ENCODE results near the gene RGS3. TPM values are rescaled to one million over a fixed set of nuclear protein-coding genes. Genes with fewer than 3 reads are reported as not detected.

Gene RGS3
- total RNA-seq, 1 donor from 2014 or later: 18.9 TPM

DNA sequence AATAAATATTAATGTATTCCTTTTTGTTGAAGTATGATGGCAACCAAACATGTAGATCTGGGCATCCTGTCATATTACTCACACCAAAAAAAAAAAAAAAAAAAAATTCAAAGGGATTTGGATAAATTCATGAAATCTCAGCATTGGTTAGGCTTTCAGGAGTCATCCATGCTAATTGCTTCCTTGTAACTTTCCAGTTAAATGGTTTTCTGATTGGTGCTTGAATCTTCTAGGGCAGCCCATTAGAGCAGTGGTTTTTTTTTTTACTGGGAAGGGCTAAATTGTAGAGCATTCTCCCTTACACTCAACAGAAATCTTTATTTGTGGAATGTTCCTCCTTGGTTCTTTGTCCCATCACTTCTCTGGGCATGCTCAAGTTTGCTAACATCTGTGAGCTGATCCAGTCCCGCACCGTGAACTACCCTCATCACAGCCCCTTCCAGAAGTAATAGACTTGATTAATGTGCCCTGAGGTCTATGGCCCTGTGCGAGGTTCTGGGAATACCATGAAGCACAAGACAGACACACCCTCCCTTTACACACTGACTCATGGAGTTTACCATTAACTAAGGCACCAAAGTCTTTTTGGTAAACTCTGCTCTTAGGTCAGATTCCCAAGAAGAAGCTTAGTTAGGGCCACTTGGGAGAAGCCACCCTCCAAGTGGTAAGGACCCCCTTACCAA, 56.0 kb downstream of the RGS3 start:
- Mint-ChIP-seq H3K9me3 (ENCODE audit: unreplicated experiment) (no peaks in the 10 kb centered on the region), H3K4me3 (ENCODE audit: unreplicated experiment) (no peak overlapping the region)
- no peak for DNase-seq

DNA sequence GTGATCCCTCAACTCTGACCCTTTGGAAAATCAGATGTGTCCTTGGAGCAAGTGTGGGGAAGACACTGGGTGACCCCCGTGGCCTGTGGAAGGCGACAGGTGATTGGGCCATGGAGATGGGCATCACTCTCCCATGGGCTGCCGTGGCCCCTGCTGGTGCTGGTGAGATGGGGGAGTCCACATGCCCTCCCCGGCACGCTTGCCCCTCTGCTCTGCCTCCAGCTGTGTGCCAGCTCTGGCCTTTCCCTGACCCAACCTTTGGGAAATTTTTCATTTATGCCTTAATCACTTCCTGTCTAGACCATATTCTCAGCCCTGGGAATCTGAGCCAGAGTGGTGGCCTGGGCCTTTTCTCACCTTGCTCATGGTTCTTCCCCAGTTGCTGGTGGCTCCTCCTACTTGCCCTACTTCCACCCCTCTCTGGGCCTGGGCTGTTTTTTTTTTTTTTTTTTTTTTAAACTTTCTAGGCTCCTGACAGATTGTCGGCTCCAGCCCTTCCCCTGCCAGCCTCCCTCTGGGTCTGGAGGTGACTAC, 56.6 kb downstream of the RGS3 start:
- no peaks in the 10 kb centered on the region for H3K36me3 Mint-ChIP-seq (ENCODE audit: unreplicated experiment)
- no peak overlapping the region for H3K4me3 Mint-ChIP-seq (ENCODE audit: unreplicated experiment)
- DNase-seq: no peak
- no peaks in the 10 kb centered on the region for H3K9me3 Mint-ChIP-seq (ENCODE audit: unreplicated experiment)
- TF ChIP-seq, protein P1, sequence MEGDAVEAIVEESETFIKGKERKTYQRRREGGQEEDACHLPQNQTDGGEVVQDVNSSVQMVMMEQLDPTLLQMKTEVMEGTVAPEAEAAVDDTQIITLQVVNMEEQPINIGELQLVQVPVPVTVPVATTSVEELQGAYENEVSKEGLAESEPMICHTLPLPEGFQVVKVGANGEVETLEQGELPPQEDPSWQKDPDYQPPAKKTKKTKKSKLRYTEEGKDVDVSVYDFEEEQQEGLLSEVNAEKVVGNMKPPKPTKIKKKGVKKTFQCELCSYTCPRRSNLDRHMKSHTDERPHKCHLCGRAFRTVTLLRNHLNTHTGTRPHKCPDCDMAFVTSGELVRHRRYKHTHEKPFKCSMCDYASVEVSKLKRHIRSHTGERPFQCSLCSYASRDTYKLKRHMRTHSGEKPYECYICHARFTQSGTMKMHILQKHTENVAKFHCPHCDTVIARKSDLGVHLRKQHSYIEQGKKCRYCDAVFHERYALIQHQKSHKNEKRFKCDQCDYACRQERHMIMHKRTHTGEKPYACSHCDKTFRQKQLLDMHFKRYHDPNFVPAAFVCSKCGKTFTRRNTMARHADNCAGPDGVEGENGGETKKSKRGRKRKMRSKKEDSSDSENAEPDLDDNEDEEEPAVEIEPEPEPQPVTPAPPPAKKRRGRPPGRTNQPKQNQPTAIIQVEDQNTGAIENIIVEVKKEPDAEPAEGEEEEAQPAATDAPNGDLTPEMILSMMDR (IDR thresholded peaks at IDR 0.05; ENCODE audit: partially characterized antibody, unreplicated experiment): no peak
- no peak overlapping the region for H3K27ac Mint-ChIP-seq (ENCODE audit: unreplicated experiment)
- peaks cover 11% of the 10 kb centered on the region for H3K4me1 Mint-ChIP-seq (ENCODE audit: low read depth, unreplicated experiment)
- H3K27me3 Mint-ChIP-seq (ENCODE audit: unreplicated experiment): peaks cover 7% of the 10 kb centered on the region

More for the DNA sequence above, 56.0 kb downstream of the RGS3 start:
- TF ChIP-seq, protein P1 (IDR thresholded peaks at IDR 0.05; ENCODE audit: partially characterized antibody, unreplicated experiment): no peak
- Mint-ChIP-seq H3K4me1 (ENCODE audit: low read depth, unreplicated experiment) (peaks cover 8% of the 10 kb centered on the region), H3K36me3 (ENCODE audit: unreplicated experiment) (no peaks in the 10 kb centered on the region), H3K27ac (ENCODE audit: unreplicated experiment) (no peak overlapping the region), H3K27me3 (ENCODE audit: unreplicated experiment) (peaks cover 5% of the 10 kb centered on the region)

DNA sequence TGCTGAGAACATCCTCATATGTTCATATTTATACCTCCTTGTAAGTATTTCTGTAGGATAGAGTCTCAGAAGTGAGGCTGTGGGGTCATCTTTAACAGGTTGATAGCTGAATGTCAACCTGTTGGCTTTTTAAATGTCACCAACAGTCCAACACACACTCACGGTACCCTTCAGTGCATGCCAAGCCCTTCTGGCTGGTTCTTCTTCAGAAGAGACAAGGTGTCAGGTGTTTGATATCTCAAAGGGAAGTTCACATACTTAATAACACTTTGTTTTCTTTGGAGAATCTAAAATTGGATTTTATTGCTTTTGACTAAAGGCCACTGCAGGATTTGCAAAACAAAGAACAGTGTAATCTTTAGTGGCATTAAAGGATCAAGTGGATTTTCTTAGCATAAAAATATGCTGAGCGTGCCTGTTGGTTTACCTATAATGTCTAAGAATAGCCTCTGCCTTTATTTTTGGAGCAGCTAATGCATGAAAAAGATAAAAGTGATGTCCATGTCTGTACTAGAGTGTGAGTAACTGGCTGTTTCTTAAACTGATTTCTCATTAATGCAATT, 58.2 kb downstream of the RGS3 start:
- TF ChIP-seq, protein P1 (IDR thresholded peaks at IDR 0.05; ENCODE audit: partially characterized antibody, unreplicated experiment): no peak
- H3K27me3 Mint-ChIP-seq (ENCODE audit: unreplicated experiment): peaks cover 5% of the 10 kb centered on the region
- no peak for DNase-seq
- H3K9me3 Mint-ChIP-seq (ENCODE audit: unreplicated experiment): no peaks in the 10 kb centered on the region
- no peaks in the 10 kb centered on the region for H3K36me3 Mint-ChIP-seq (ENCODE audit: unreplicated experiment)
- no peak overlapping the region for H3K27ac Mint-ChIP-seq (ENCODE audit: unreplicated experiment)
- peaks cover 14% of the 10 kb centered on the region for H3K4me1 Mint-ChIP-seq (ENCODE audit: low read depth, unreplicated experiment)
- H3K4me3 Mint-ChIP-seq (ENCODE audit: unreplicated experiment): no peak overlapping the region

DNA sequence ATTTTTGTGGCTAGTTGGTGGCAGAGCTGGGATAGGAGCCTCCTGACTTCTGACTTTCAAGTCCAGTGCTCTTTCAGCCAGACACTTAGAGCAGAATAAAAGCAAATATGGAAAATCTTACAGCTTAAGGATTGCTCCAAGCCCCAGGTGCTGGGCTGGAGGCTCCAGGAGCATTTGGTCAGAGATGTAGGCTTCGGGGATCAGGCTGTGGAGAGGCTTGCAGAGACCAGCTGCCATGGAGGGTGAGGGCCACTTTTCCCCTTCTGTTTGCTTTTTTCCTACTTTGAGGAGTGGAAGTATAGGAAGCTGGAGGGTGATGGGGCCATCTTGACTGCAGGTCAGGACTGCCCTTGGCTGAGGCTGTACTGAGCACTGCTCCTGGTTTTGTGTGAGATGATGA, 58.9 kb downstream of the RGS3 start:
- Mint-ChIP-seq H3K36me3 (ENCODE audit: unreplicated experiment) (no peaks in the 10 kb centered on the region), H3K9me3 (ENCODE audit: unreplicated experiment) (no peaks in the 10 kb centered on the region), H3K27me3 (ENCODE audit: unreplicated experiment) (peaks cover 5% of the 10 kb centered on the region), H3K27ac (ENCODE audit: unreplicated experiment) (no peak overlapping the region), H3K4me3 (ENCODE audit: unreplicated experiment) (no peak overlapping the region), H3K4me1 (ENCODE audit: low read depth, unreplicated experiment) (peaks cover 14% of the 10 kb centered on the region)
- TF ChIP-seq, protein P1 (IDR thresholded peaks at IDR 0.05; ENCODE audit: partially characterized antibody, unreplicated experiment): no peak
- no peak for DNase-seq

DNA sequence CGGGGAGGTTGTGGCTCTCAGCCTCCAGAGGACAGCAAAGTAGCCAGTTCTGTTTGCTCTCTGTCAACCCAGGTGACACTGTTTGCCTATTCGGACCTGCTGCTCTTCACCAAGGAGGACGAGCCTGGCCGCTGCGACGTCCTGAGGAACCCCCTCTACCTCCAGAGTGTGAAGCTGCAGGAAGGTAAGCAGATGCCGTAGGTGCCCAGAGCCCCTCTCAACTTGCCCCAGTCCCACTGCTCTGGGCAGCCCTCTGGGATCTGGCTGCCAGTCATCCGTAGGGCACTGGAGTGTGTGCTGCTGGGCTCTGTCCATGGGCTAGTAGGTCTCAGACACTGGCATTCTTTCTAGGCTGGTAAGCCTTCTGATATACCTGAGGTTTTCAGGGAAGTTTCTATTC, 59.3 kb downstream of the RGS3 start:
- DNase-seq: no peak
- Mint-ChIP-seq H3K4me1 (ENCODE audit: low read depth, unreplicated experiment) (peaks cover 14% of the 10 kb centered on the region), H3K9me3 (ENCODE audit: unreplicated experiment) (peaks cover 2% of the 10 kb centered on the region), H3K27me3 (ENCODE audit: unreplicated experiment) (peaks cover 5% of the 10 kb centered on the region), H3K36me3 (ENCODE audit: unreplicated experiment) (no peaks in the 10 kb centered on the region), H3K4me3 (ENCODE audit: unreplicated experiment) (no peak overlapping the region), H3K27ac (ENCODE audit: unreplicated experiment) (no peak overlapping the region)
- TF ChIP-seq, protein P1 (IDR thresholded peaks at IDR 0.05; ENCODE audit: partially characterized antibody, unreplicated experiment): no peak
